ENCODE data around the gene MAP4K3.

DNA sequence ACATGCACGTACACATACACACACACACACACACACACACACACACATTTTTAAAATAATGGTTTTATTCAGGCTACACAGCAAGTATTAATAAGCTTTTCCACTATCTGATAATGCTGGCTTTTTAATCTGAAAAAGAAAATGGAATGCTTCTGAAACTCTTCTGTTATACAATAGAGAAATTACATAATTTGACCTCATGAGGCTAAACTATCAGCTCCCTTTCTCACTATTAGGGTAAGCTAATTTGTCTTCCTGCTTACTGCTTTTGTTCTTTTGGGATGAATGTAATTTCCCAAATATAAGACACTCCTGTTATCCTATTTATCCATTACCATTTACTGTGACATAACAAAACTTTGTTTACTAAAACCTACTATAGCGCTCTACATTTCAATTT lies 41.8 kb downstream of the MAP4K3 start:
- no peak for TF ChIP-seq CTCF (IDR thresholded peaks at IDR 0.05)
- no peak for TF ChIP-seq POLR2AphosphoS5 (IDR thresholded peaks at IDR 0.05)
- TF ChIP-seq POLR2A (IDR thresholded peaks at IDR 0.05; ENCODE audit: low read depth): no peak
- TF ChIP-seq EP300 (IDR thresholded peaks at IDR 0.05): no peak

Measured in esophagus muscularis mucosa (tissue), 4 donors.